B cell (primary cell): ENCODE measurements around the gene OPA1. TPM values are rescaled to one million over a fixed set of nuclear protein-coding genes. Genes with fewer than 3 reads are reported as not detected.

Experiments
- ATAC-seq: fragments of 200-7000 bp; cut with Tn5 transposase; one replicate; pipeline ENCODE4 v1.10.0; 2021; ENCODE audit warnings: low read depth, mild to moderate bottlenecking, moderate number of reproducible peaks, moderate library complexity
- CTCF ChIA-PET: fragments of 350-600 bp; sonication (Branson Sonifier 250); formaldehyde crosslinking; loops from one replicate; lab custom pipeline; 2021; ENCODE audit warnings: antibody characterized with exemption, inconsistent platforms; lab: Charles Lee
- POLR2A ChIA-PET: fragments of 350-600 bp; sonication (Branson Sonifier 250); formaldehyde crosslinking; loops from one replicate; lab custom pipeline; 2021; ENCODE audit warnings: antibody characterized with exemption; lab: Charles Lee
- DNase-seq: peaks from one replicate; pipeline ENCODE4 v3.0.0; 2013
- H2AFZ ChIP-seq: 2 replicates; pipeline ENCODE4 v1.6.1; 2012; ENCODE audit warnings: mild to moderate bottlenecking, low read depth, low read length; ENCODE audit not compliant: insufficient read depth, poor library complexity, severe bottlenecking
- H3K27ac ChIP-seq, 2 donors: 1 replicate in 1 of 2; 2 replicates in 1 of 2; pipeline ENCODE4 v1.5.1; 2012 to 2013; ENCODE audit warnings: low read length in 2 of 2, mild to moderate bottlenecking in 2 of 2, moderate library complexity in 1 of 2
- H3K27me3 ChIP-seq, 4 experiments: fragments of 200-600 bp in 1 of 4; sonication (generic) in 1 of 4; replicated peaks in 1 of 4; 1 replicate in 2 of 4; 2 replicates in 2 of 4; pipeline versions ENCODE4 v1.6.1 to v1.7.0; 2013 to 2016; ENCODE audit warnings: low read length in 3 of 4, mild to moderate bottlenecking in 2 of 4, mixed read lengths in 1 of 4, moderate library complexity in 1 of 4; ENCODE audit not compliant: insufficient read depth in 4 of 4, control insufficient read depth in 3 of 4; ENCODE audit errors: control extremely low read depth in 1 of 4
- H3K36me3 ChIP-seq, 2 experiments: replicated peaks in 1 of 2; 1 replicate in 1 of 2; 2 replicates in 1 of 2; pipeline versions ENCODE4 v1.6.1 to v1.7.1; 2013; ENCODE audit warnings: low read length in 1 of 2; ENCODE audit not compliant: insufficient read depth in 2 of 2, control insufficient read depth in 1 of 2; ENCODE audit errors: control extremely low read depth in 1 of 2, extremely low read depth in 1 of 2
- H3K4me1 ChIP-seq, 2 donors: fragments of 200-600 bp in 1 of 2; sonication (generic) in 1 of 2; 1 replicate in 1 of 2; 2 replicates in 1 of 2; pipeline versions ENCODE4 v1.5.1 to v1.6.1; 2013 to 2017; ENCODE audit warnings: low read length in 2 of 2; ENCODE audit not compliant: control insufficient read depth in 2 of 2, insufficient read depth in 2 of 2
- H3K4me2 ChIP-seq: replicated peaks from 2 replicates; pipeline ENCODE3; 2012; ENCODE audit warnings: mild to moderate bottlenecking, low read depth, low read length; ENCODE audit not compliant: poor library complexity, severe bottlenecking
- H3K4me3 ChIP-seq, 5 experiments: fragments of 200-600 bp in 1 of 5; sonication (generic) in 1 of 5; 1 replicate in 3 of 5; 2 replicates in 2 of 5; pipeline versions ENCODE4 v1.5.1 to v1.7.0; 2011 to 2016; ENCODE audit warnings: low read length in 4 of 5, mild to moderate bottlenecking in 4 of 5, low read depth in 2 of 5, control low read depth in 1 of 5, moderate library complexity in 1 of 5; ENCODE audit not compliant: insufficient read depth in 1 of 5; ENCODE audit errors: control extremely low read depth in 1 of 5, extremely low read depth in 1 of 5
- H3K79me2 ChIP-seq: fragments of 200-600 bp; sonication (generic); one replicate; pipeline ENCODE4 v1.6.0; 2016; ENCODE audit warnings: low read length; ENCODE audit not compliant: control insufficient read depth, insufficient read depth
- H3K9ac ChIP-seq: fragments of 200-600 bp; sonication (generic); 2 replicates; pipeline ENCODE4 v1.6.1; 2017; ENCODE audit warnings: mild to moderate bottlenecking, low read length, moderate library complexity
- H3K9me3 ChIP-seq, 3 donors: one replicate each; pipeline versions ENCODE4 v1.6.1 to v1.7.1; 2013; ENCODE audit warnings: low read length in 2 of 3; ENCODE audit not compliant: control insufficient read depth in 2 of 3, insufficient read depth in 1 of 3; ENCODE audit errors: control extremely low read depth in 1 of 3
- H4K20me1 ChIP-seq: 2 replicates; pipeline ENCODE4 v1.6.0; 2012; ENCODE audit warnings: mild to moderate bottlenecking, low read length; ENCODE audit not compliant: insufficient read depth, control insufficient read depth, poor library complexity, severe bottlenecking
- H3K27ac Mint-ChIP-seq: one replicate; pipeline ENCODE4 v1.8.0; 2021; ENCODE audit warnings: mixed read lengths
- H3K27me3 Mint-ChIP-seq: one replicate; pipeline ENCODE4 v1.8.0; 2021; ENCODE audit warnings: mixed read lengths
- H3K4me1 Mint-ChIP-seq: one replicate; pipeline ENCODE4 v1.8.0; 2021; ENCODE audit warnings: mixed read lengths
- H3K4me3 Mint-ChIP-seq: one replicate; pipeline ENCODE4 v1.8.0; 2021; ENCODE audit warnings: mixed read lengths
- H3K9me3 Mint-ChIP-seq: one replicate; pipeline ENCODE4 v1.8.0; 2022; ENCODE audit warnings: mixed read lengths; ENCODE audit not compliant: insufficient read depth
- CTCF ChIP-seq: fragments of 200-600 bp; IDR thresholded peaks from one replicate; pipeline ENCODE4 v1.8.0; 2022; ENCODE audit warnings: antibody characterized with exemption, mild to moderate bottlenecking
- EZH2 ChIP-seq: IDR thresholded peaks from 2 replicates; pipeline ENCODE4 v1.6.1; 2012; ENCODE audit warnings: borderline replicate concordance, low read depth, mild to moderate bottlenecking, moderate library complexity, low read length; ENCODE audit not compliant: insufficient read depth, poor library complexity, severe bottlenecking
- WGBS: methylation state at CpG from one replicate; pipeline ENCODE4 v1.1.5; 2013; ENCODE audit warnings: missing lambda C conversion rate; ENCODE audit not compliant: insufficient coverage; 5-methylcytosine and 5-hydroxymethylcytosine counted together
- intact Hi-C: fragments of 100-400 bp; cut with micrococcal nuclease; formaldehyde crosslinking; loops from one replicate; pipeline ENCODE4 v1.10.0; 2022
- polyA plus RNA-seq: library from polyadenylated mRNA; depleted of rRNA; stranded (reverse); fragments of >200 nt; gene quantifications from 2 replicates; pipeline ENCODE4 v1.2.3, GENCODE V29; 2012
- total RNA-seq, 2 donors: library from RNA; stranded (reverse); fragments of 120-200 nt in 1 of 2; gene quantifications; 1 replicate in 1 of 2; 2 replicates in 1 of 2; pipeline versions ENCODE4 v1.2.3 to v1.2.4, GENCODE V29; 2013 to 2022

OPA1 gene
- total and polyA plus RNA-seq, 2 donors (not counting 1 experiment from before 2014, with no cell fraction given), result 9.1 to 62.8 TPM

GRCh38 chr3:193548406-193548805, 44.6 kb upstream of the OPA1 start:
- POLR2A ChIA-PET, result no interaction called here
- H3K79me2 ChIP-seq, result no peaks in the 10 kb centered on the region
- no peaks in the 10 kb centered on the region for H3K27me3 ChIP-seq
- no peak overlapping the region for H3K4me3 Mint-ChIP-seq
- H3K27ac Mint-ChIP-seq, result no peak overlapping the region
- TF ChIP-seq EZH2 (no peak), CTCF (no peak)
- no peak for ATAC-seq
- no peak overlapping the region for H3K9ac ChIP-seq
- no peak for DNase-seq
- CTCF ChIA-PET, result interaction anchor here (1.9 kb wide), 1 partner anchor 24 kb away, joined by 5 read pairs; no protein-coding TSS in a partner anchor
- H3K27ac ChIP-seq, result no peak overlapping the region
- no peaks in the 10 kb centered on the region for H3K36me3 ChIP-seq
- H3K9me3 ChIP-seq, result peaks cover 0 to 8% (median 2%) of the 10 kb centered on the region in 3 donors
- no peak overlapping the region for H3K4me3 ChIP-seq
- H3K9me3 Mint-ChIP-seq, result peaks cover 5% of the 10 kb centered on the region
- no peak overlapping the region for H3K4me2 ChIP-seq
- intact Hi-C loops, result no loop called here
- H3K27me3 Mint-ChIP-seq, result no peaks in the 10 kb centered on the region
- no peaks in the 10 kb centered on the region for H3K4me1 Mint-ChIP-seq
- no peaks in the 10 kb centered on the region for H3K4me1 ChIP-seq
- H4K20me1 ChIP-seq, result no peaks in the 10 kb centered on the region
- H2AFZ ChIP-seq, result no peak overlapping the region
- WGBS, result 50% methylated on average over 3 of the region's 4 CpGs

GRCh38 chr3:193552923-193553322, 40.1 kb upstream of the OPA1 start:
- POLR2A ChIA-PET, result no interaction called here
- DNase-seq (no peak), ATAC-seq (no peak)
- no peaks in the 10 kb centered on the region for H3K9me3 Mint-ChIP-seq
- no peak overlapping the region for H3K27ac ChIP-seq
- H3K27me3 Mint-ChIP-seq, result no peaks in the 10 kb centered on the region
- no peak overlapping the region for H3K4me3 ChIP-seq
- no peaks in the 10 kb centered on the region for H3K27me3 ChIP-seq
- H3K9me3 ChIP-seq, result peaks cover 0 to 2% (median 0%) of the 10 kb centered on the region in 3 donors
- H3K36me3 ChIP-seq, result no peaks in the 10 kb centered on the region
- TF ChIP-seq EZH2, result no peak
- no peak for TF ChIP-seq CTCF
- H2AFZ ChIP-seq, result no peak overlapping the region
- CTCF ChIA-PET, result no interaction called here
- no CpG with 5 or more reads among the region's 1 CpG for WGBS
- H3K4me2 ChIP-seq, result no peak overlapping the region
- no peaks in the 10 kb centered on the region for H3K79me2 ChIP-seq
- no peaks in the 10 kb centered on the region for H4K20me1 ChIP-seq
- no peak overlapping the region for H3K27ac Mint-ChIP-seq
- intact Hi-C loops, result no loop called here
- H3K4me1 ChIP-seq, result no peaks in the 10 kb centered on the region
- no peak overlapping the region for H3K9ac ChIP-seq
- no peak overlapping the region for H3K4me3 Mint-ChIP-seq
- no peaks in the 10 kb centered on the region for H3K4me1 Mint-ChIP-seq
